22Rv1 (cell line): ENCODE results near the gene ATXN1.
"Not testable (repeated sequence)": the region's sequence is repeated elsewhere in the genome, so short reads cannot be mapped to it uniquely, and the experiment has no call there.

Experiments used
- H3K27ac ChIP-seq: fragments of 450-650 bp; 2 replicates; pipeline ENCODE4 v1.5.1; 2017
- ZFX ChIP-seq: fragments of 450-650 bp; IDR thresholded peaks from 2 replicates; pipeline ENCODE4 v1.6.1; 2017; ENCODE audit warnings: antibody characterized with exemption, borderline replicate concordance
- TF ChIP-seq, protein P1 (sequence below): fragments of 450-650 bp; IDR thresholded peaks from 2 replicates; pipeline ENCODE4 v1.5.1; 2017; ENCODE audit warnings: mild to moderate bottlenecking

The ATXN1 gene

GRCh38 chr6:16264785-16265184, 496.5 kb downstream of the ATXN1 start:
- TF ChIP-seq, protein P1, sequence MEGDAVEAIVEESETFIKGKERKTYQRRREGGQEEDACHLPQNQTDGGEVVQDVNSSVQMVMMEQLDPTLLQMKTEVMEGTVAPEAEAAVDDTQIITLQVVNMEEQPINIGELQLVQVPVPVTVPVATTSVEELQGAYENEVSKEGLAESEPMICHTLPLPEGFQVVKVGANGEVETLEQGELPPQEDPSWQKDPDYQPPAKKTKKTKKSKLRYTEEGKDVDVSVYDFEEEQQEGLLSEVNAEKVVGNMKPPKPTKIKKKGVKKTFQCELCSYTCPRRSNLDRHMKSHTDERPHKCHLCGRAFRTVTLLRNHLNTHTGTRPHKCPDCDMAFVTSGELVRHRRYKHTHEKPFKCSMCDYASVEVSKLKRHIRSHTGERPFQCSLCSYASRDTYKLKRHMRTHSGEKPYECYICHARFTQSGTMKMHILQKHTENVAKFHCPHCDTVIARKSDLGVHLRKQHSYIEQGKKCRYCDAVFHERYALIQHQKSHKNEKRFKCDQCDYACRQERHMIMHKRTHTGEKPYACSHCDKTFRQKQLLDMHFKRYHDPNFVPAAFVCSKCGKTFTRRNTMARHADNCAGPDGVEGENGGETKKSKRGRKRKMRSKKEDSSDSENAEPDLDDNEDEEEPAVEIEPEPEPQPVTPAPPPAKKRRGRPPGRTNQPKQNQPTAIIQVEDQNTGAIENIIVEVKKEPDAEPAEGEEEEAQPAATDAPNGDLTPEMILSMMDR = no peak
- no peak for TF ChIP-seq ZFX
- H3K27ac ChIP-seq = no peak overlapping the region

DNA sequence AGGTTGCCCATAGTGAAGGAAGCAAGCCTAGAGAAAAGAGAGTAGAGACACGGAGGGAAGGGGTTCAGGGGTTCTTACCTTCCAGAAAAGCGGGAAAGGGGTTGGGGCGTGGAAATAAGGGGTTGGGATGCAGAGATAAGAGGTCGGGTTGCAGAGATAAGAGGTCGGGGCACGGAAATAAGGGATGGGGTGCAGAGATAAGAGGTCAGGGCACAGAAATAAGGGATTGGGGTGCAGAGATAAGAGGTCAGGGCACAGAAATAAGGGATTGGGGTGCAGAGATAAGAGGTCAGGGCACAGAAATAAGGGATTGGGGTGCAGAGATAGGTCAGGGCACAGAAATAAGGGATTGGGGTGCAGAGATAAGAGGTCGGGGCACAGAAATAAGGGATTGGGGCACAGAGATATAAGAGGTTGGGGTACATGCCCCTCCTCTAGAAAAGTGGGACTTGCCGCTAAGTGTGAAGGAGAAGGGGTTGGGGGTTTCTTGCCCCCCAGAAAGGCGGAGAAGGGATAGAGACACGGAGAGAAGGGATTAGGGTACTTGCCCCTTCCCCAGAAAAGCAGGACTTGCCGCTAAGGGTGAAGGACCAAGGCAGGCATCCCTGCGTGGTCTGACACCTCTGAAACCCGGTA, 497.7 kb downstream of the ATXN1 start:
- H3K27ac ChIP-seq = not testable (repeated sequence)

GRCh38 chr6:16262773-16263172, 498.5 kb downstream of the ATXN1 start:
- not testable (repeated sequence) for H3K27ac ChIP-seq

DNA sequence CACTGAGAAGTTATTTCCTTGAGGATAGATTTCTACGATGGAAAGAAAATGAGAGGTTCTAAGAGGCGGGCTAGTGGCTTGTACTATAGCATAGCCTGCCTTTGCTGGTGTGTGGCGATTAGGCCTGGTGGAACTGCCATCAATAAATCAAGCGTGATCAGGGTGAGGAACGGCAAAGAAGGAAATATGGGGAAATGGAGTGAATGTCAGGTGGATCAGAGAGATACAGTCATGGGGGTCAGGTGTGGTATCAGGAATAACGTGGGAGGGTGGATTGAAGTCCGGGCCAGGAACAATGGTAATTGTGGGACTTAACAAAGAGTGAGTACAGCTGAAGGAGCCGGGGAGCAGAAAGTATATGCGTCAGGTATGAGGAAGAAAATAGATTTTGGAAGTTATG, 500.7 kb downstream of the ATXN1 start:
- H3K27ac ChIP-seq = not testable (repeated sequence)

GRCh38 chr6:16259604-16260003, 501.7 kb downstream of the ATXN1 start:
- not testable (repeated sequence) for H3K27ac ChIP-seq

GRCh38 chr6:16258709-16259075, 502.6 kb downstream of the ATXN1 start:
- TF ChIP-seq, protein P1 = no peak
- TF ChIP-seq ZFX = no peak
- H3K27ac ChIP-seq = no peak overlapping the region

- H3K27ac ChIP-seq = no peak overlapping the region
- TF ChIP-seq ZFX = no peak
- TF ChIP-seq, protein P1 = no peak
Measured at GRCh38 chr6:16257999-16258708, 503.1 kb downstream of the ATXN1 start.

DNA sequence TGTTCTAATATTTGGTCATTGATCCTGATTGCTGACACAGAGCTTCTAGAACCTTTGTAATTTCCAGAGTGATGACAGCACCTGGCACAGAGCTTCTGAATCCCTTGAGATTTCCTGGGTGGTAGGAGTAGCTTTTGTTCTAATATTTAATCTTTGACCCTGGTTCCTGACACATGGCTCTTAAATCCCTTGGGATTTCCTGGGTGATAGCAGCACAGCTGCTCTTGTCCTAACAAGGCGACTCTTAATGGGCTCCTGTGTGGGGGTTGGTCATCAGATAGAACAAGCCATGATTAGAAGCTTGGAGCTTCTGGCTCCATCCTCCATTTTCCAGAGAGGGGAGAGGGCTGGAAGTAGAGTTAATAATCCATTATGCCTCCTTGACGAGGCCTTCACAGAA, 504.5 kb downstream of the ATXN1 start:
- no peak overlapping the region for H3K27ac ChIP-seq
- TF ChIP-seq ZFX = no peak
- TF ChIP-seq, protein P1 = no peak

GRCh38 chr6:16254535-16254934, 506.7 kb downstream of the ATXN1 start:
- TF ChIP-seq, protein P1 = no peak
- TF ChIP-seq ZFX = no peak
- no peak overlapping the region for H3K27ac ChIP-seq
